ENCODE measurements around the gene RTL10. TPM values are rescaled to one million over a fixed set of nuclear protein-coding genes. Genes with fewer than 3 reads are reported as not detected.

RTL10 gene
- total and polyA plus RNA-seq, 2 of the 4 experiments (the other 2 are of a cell fraction): 8.6 to 12.1 TPM

GRCh38 chr22:19851291-19852176 is 3.1 kb downstream of the RTL10 start:
- dilution Hi-C loops (cut with HindIII; ENCODE audit: low sequenced_read_pairs, unreplicated experiment) (no loop called here), in situ Hi-C loops (cut with MboI; ENCODE audit: low sequenced_read_pairs) (no loop called here), intact Hi-C loops (cut with micrococcal nuclease) (loop anchor here (5.0 kb wide), 1 partner anchor 119 kb away; no protein-coding TSS in a partner anchor)
- POLR2A ChIA-PET (ENCODE audit: unreplicated experiment): no interaction called here
- Histone ChIP-seq H2BK15ac (ENCODE audit: low read depth, low read length) (no peak overlapping the region), H3K14ac (replicated peaks; ENCODE audit: low read depth, low read length) (no peak overlapping the region), H3K27ac (ENCODE audit: insufficient read depth, low read length) (no peak overlapping the region), H4K20me1 (ENCODE audit: insufficient read depth, low read length) (peaks cover 57% of the 10 kb centered on the region), H2BK20ac (ENCODE audit: low read depth, low read length) (no peak overlapping the region), H2BK120ac (ENCODE audit: low read depth, low read length) (no peak overlapping the region), H3K4me2 (ENCODE audit: low read depth, low read length) (no peak overlapping the region), H3K56ac (ENCODE audit: extremely low read depth, insufficient read depth, low read length) (no peak overlapping the region), H3K36me3 (ENCODE audit: control insufficient read depth, insufficient read depth, low read length) (peaks cover 34% of the 10 kb centered on the region), H3K23ac (ENCODE audit: low read depth, low read length) (no peak overlapping the region), H2AK5ac (ENCODE audit: low read depth, low read length) (no peak overlapping the region), H4K8ac (ENCODE audit: low read depth in 2 of 2, low read length in 2 of 2) (no peak overlapping the region), H3K4me3 (ENCODE audit: insufficient read depth, low read depth, low read length) (no peak overlapping the region), H3K4ac (ENCODE audit: low read depth, low read length) (no peak overlapping the region), H2AFZ (replicated peaks; ENCODE audit: low read length, poor library complexity) (no peak overlapping the region), H3K9ac (ENCODE audit: low read depth, low read length) (no peak overlapping the region), H3K9me1 (ENCODE audit: insufficient read depth, low read length) (peaks cover 33% of the 10 kb centered on the region), H4K5ac (ENCODE audit: low read depth, low read length) (no peak overlapping the region), H2BK5ac (ENCODE audit: low read depth, low read length, poor library complexity, severe bottlenecking) (no peak overlapping the region), H2AK9ac (replicated peaks; ENCODE audit: low read depth, low read length, poor library complexity) (no peak overlapping the region), H3K9me3 (ENCODE audit: control insufficient read depth, insufficient read depth, low read length) (peaks cover 3% of the 10 kb centered on the region; the same call in 1 of the 2 replicates), H3K27me3 (ENCODE audit: control insufficient read depth, insufficient read depth, low read length) (no peaks in the 10 kb centered on the region), H3K79me1 (ENCODE audit: low read depth in 1 of 2, low read length in 2 of 2) (peaks cover 31 to 91% of the 10 kb centered on the region in 2 experiments), H4K91ac (ENCODE audit: insufficient read depth, low read depth, low read length) (no peak overlapping the region), H3K4me1 (ENCODE audit: control insufficient read depth, insufficient read depth, low read length) (peaks cover 18% of the 10 kb centered on the region), H3K18ac (ENCODE audit: low read depth, low read length) (no peak overlapping the region)
- WGBS, 2 experiments (ENCODE audit: extremely low coverage in 2 of 2, insufficient read length in 1 of 2): 96% methylated on average over 17 of the region's 21 CpGs; no CpG with 5 or more reads in 1 of the 2 experiments
- BruUV-seq (replicated peaks): no TSS peak
- ATAC-seq (ENCODE audit: low read depth): no peak
- no peak for DNase-seq
- CTCF ChIA-PET: interaction anchor here (0.5 kb wide), 1 partner anchor 12 kb away, joined by 3 read pairs; no protein-coding TSS in a partner anchor
- TF ChIP-seq MAFK (IDR thresholded peaks at IDR 0.05; ENCODE audit: low read depth, low read length) (no peak), CEBPB (IDR thresholded peaks at IDR 0.05; ENCODE audit: low read depth, low read length) (no peak), RFX5 (IDR thresholded peaks at IDR 0.05; ENCODE audit: low read depth, low read length) (no peak), USF2 (IDR thresholded peaks at IDR 0.05; ENCODE audit: low read depth, low read length) (no peak), RCOR1 (IDR thresholded peaks at IDR 0.05; ENCODE audit: insufficient replicate concordance, low read length) (no peak), NFE2L2 (IDR thresholded peaks at IDR 0.05; ENCODE audit: low read depth, low read length) (no peak), RAD21 (IDR thresholded peaks at IDR 0.05; ENCODE audit: low read length) (no peak), ELK1 (IDR thresholded peaks at IDR 0.05; ENCODE audit: borderline replicate concordance, low read depth, low read length) (no peak), MXI1 (IDR thresholded peaks at IDR 0.05; ENCODE audit: borderline replicate concordance, low read depth, low read length) (no peak), SMC3 (IDR thresholded peaks at IDR 0.05; ENCODE audit: low read depth, low read length) (no peak), MAZ (IDR thresholded peaks at IDR 0.05; ENCODE audit: borderline replicate concordance, low read depth, low read length) (no peak), CTCF (conservative IDR thresholded peaks at IDR 0.05; ENCODE audit: low read depth, low read length) (no peak), FOS (IDR thresholded peaks at IDR 0.05; ENCODE audit: low read depth, low read length) (no peak), BHLHE40 (IDR thresholded peaks at IDR 0.05; ENCODE audit: low read depth, low read length) (no peak)
